Measurements from ENCODE around the gene POLR1A.

Gene POLR1A

GRCh38 chr2:86105252-86105968 lies at the start of gene POLR1A:
Gene POLR1A, minus strand, starts transcription at chr2:86105886. Its CDS starts 110 bp downstream, at chr2:86105776.
- peak; percentile 73 to 76 for DNase-seq

DNA sequence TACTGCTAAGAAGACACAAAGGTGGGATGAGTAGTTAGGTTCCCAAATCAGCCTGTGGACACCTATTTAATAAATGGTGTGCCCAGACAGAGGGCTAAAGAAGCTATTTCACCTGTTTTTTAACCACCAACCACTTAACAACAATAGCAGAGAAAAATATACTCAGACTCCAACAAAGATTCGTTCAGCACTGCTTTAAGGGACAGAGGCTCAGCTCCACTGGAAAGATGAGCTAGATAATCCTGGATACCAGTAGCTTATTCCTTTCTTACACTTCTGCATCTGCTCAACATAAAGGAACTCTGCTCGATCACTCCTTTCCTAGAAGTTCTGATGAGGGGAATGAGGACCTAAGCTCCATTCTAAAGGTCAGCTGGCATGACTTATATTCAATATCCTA lies 44.8 kb upstream of the POLR1A start:
- no peak for DNase-seq

GRCh38 chr2:86147793-86148192 lies 42.1 kb upstream of the POLR1A start:
- DNase-seq = no peak

- DNase-seq = no peak
Measured at GRCh38 chr2:86143926-86144685, 38.4 kb upstream of the POLR1A start.

DNA sequence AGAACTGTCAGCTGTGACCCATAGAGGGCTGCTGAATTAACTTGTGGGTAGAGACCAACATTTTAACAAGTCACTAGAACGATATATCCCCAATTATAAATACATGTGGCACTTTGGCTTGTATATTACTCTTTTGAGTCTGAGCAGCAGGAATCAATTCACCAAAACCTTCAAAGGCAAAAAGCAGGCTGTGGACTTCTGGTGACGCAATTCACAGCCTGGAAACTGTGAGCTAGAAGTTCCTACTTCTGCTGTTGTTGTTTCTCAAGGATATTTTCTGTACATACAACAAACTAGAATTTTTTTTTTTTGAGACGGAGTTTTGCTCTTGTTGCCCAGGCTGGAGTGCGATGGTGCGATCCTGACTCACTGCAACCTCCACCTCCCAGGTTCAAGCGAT lies 37.6 kb upstream of the POLR1A start:
- DNase-seq = no peak

- DNase-seq = no peak
Measured at GRCh38 chr2:86142436-86143257, 37.0 kb upstream of the POLR1A start.

DNA sequence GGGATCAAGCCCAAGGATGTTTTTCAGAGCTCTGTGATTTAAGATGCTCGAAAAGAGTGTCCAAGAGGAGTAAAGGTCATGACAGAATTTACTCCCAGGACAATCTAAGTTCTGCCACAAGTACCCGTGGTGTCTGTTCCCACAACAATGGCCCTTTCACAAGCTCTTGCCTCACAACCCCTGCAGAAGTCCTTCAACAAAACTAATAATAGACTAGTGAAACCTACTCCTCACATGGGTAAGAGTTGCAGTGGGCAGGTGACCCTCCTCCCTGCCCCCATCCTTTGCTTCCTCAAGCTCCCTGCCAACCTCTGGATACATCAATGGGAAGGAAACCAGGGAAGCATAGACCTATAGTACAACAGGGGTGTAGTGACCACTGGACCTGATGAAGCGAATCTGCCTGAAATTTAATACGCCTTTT lies 35.3 kb upstream of the POLR1A start:
- DNase-seq = no peak

- DNase-seq = no peak
Measured at GRCh38 chr2:86139981-86140380, 34.3 kb upstream of the POLR1A start.

GRCh38 chr2:86138736-86139625 lies 33.3 kb upstream of the POLR1A start:
- DNase-seq = no peak

DNA sequence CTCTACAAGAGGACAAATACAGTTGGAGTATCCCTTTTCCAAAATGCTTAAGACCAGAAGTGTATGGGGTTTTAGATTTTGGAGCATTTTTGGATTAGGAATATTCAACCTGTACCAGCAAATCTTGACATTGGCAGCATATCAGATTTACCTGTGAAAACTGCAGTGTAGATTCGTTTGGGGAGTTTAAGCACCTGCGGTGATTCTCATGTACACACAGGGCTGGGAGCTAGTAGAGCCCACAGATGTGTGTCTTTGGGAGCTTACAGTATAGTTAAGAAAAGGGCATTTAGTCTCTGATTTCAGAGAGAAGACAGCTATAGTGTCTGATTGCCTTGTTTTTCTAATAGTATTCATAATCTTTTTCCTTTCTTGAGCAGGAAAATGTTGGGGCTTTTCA lies 30.5 kb upstream of the POLR1A start:
- no peak for DNase-seq

- DNase-seq = no peak
Measured at GRCh38 chr2:86135653-86136052, 30.0 kb upstream of the POLR1A start.

DNA sequence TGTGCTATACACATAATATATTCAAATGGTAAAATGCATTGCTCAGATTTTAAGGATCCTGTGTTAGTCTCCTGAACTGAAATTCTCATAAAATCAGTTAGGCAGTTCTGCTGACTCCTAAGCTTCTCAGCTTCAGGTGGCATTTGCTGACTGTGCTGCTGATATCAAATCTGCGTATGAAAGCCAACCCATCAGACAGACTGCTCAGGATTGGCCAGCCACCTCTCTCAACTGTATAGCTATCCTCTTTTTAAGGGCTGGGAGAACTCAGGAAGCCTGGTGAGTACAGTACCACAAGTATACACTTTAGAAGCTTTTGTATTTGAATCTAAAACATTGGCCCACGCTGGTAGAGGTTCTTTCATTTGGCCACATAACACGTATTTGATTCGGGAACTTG lies 29.0 kb upstream of the POLR1A start:
- DNase-seq = no peak

DNA sequence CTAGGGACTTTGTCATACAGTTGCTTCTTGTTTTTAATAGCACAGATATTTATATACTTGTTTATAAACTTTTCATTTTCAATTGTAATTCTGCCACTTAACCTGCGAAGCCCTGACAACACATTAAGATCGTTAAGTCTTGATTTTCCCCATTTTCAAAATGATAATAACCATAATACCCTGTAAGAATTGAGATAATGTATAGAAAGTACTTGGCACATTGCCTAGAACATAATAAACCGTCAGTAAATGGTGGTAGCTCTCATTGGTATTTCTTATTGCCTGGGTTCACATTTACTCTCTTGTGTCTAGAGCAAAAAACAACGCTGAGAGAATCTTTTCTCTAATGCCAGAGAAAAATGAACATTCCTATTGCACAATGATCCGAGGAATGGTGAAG lies 19.0 kb upstream of the POLR1A start:
- no peak for DNase-seq

DNA sequence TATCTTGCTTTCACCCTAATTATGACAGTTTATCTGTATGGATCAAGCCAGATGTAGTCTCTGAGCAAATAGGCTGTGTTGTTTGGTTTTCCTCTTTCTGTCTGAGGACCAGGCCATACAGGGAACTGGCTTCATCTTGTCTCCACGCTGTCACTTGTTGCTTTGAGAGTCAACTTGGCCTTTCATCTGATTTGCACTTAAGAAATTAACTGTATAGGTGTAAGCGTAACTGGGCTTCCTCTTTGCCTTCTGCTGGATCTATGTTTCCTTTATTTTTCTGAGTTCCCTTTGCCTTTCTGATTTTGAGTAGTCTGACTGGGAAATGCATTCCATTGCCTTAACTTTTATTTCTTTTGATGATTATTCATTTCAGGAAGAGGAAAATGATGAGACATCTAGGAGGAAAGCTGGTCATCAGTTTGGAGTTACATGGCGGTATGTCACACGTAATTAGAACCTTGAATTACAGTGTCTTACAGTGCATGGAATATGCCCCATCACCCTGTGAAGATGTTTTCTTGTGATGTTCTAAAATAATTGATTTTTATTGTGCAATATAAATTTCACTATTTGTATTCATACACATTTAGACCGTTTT lies 17.7 kb upstream of the POLR1A start:
- DNase-seq = no peak

- no peak for DNase-seq
Measured at GRCh38 chr2:86118130-86118529, 12.4 kb upstream of the POLR1A start.

DNA sequence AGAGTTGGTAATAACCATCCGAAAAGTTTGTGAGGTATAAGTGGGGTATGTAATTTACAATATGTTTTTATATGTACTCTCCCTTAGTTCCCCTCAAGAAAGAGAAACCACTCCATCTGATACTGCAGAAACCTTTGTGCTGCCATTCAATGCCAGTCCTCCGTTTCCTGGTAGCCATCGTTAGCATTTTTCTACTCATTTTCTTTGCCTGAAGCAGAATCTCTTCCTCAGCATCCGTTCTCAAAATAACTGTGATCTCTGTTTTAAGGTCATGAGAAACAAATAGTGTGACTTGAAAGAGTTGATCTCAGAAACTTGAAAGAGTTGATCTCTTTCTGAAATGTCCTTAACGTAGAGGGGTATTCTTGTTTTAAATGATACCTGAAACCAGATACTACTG lies 1.3 kb upstream of the POLR1A start:
- DNase-seq = no peak

DNA sequence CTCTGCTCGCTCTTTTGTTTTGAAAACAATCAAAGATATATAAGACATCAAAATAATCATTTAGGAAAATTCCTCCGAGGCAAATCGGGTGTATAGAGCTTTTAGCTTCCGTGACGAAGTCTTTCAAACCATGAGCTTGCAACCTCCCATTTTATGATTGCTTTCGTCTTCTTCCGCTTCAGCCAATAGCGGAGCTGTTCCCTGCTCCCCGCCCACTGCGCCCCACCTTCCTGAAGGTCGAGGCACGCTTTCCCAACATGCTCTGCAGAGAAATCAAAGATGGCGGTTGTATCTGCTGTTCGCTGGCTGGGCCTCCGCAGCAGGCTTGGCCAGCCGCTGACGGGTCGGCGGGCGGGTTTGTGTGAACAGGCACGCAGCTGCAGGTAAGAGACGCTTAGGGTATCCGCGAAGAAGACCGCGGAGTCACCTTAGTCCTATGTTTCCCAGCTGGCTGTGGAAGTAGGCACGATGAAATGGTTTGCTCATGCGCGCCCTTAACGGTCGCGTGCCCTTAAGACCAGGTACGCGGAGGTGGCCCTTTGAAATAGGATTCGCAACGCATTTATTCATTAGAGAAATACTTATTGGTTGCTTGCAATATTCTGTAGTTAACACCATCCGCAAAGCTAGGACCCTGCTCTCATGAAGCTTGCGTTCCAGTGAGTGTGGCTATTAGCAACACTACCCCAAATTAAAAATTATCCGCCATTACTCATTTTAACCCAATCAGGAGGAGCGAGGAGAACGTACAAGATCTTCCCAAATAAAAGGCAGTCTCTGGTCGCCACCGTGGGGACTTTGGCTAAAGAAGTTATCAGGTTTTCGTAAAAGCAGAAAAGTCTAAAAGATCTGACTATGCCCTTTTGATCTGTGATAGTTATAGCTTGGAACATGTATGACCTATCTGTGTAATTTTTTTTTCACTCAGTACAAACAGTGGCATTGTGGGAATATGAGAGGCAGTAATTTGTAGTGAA lies 571 bp upstream of the POLR1A start, which contains the start of gene PTCD3:
Gene PTCD3, plus strand, starts transcription at position 267 of the 977 bp plus-strand sequence. Its CDS starts 13 bp downstream, at position 280.
- DNase-seq = peak; percentile 94 to 95

GRCh38 chr2:86102157-86102556 lies 3.5 kb downstream of the POLR1A start:
- no peak for DNase-seq

DNA sequence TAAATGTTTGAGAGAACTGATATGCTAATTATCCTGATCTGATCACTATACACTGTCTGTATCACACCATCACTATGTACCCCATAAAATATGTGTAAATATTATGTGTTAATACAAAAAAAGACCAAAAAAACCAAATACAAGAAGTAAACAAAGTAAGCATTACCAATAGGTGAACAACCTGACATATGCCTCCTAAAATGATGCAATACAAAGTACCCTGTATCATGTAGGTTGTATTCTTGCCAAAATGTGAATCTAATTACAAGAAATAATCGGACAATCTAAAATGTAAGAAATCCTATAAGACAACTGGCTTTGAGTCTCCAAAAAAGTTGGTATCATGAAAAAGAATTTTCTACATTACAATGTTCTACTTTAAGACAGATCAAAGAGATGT lies 7.8 kb downstream of the POLR1A start:
- no peak for DNase-seq

DNA sequence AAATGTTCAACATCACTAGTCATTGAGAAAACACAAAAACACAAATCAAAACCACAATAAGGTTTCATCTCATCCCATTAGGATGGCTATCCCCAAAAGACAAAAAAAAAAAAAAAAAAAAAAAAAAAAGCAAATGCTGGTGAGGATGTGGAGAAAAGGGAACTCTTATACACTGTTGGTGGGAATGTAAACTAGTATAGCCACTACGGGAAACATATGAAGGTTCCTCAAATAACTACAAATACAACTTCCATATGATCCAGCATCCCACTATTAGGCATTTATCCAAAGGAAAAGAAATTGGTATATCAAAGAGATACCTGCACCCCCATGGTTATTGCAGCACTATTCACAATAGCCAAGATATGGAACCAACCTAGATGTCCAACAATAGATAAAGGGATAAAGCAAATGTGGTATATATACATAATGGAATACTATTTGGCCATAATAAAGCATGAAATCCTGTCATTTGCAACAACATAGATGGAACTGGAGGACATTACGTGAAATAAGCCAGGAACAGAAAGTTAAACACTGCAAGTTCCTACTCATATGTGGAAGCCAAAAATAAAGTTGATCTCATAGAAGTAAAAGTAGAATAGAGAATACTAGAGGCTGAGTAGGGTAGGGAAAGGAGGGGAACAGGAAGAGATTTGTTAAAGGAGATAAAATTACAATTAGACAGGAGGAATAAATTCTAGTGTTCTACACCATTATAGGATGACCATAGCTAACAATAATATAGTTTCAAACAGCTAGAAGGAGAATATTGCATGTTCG lies 8.4 kb downstream of the POLR1A start:
- DNase-seq = no peak

All from activated CD4-positive, alpha-beta T cell treated with anti-CD3 and anti-CD28 coated beads, Interleukin-2, amount 50 U/mL, for 4 hours (primary cell).